H1 (cell line): ENCODE data around the gene SLC25A24. TPM values are rescaled to one million over a fixed set of nuclear protein-coding genes. Genes with fewer than 3 reads are reported as not detected.

Experiments
- CHD7 ChIP-seq: fragments of 300-600 bp; sonication (generic); IDR thresholded peaks from 2 replicates; pipeline ENCODE4 v1.7.1; 2012; ENCODE audit warnings: low read length, moderate library complexity, mild to moderate bottlenecking, inconsistent platforms; ENCODE audit not compliant: insufficient replicate concordance
- PHF8 ChIP-seq: fragments of 200-600 bp; sonication (generic); conservative IDR thresholded peaks from 2 replicates; pipeline ENCODE4 v1.7.1; 2012; ENCODE audit warnings: low read depth, mild to moderate bottlenecking, inconsistent platforms, low read length, moderate library complexity
- TCF12 ChIP-seq: IDR thresholded peaks from 2 replicates; pipeline ENCODE4 v1.6.1; 2011; ENCODE audit warnings: low read depth, mild to moderate bottlenecking, low read length
- YY1 ChIP-seq: IDR thresholded peaks from 2 replicates; pipeline ENCODE4 v1.6.1; 2011; ENCODE audit warnings: low read depth, mild to moderate bottlenecking, low read length
- polyA plus RNA-seq, 7 experiments: library from polyadenylated mRNA; depleted of rRNA in 3 of 7; stranded (reverse) in 5 of 7; unstranded in 2 of 7; fragments of >200 nt in 5 of 7; fragments of 200-250 nt in 2 of 7; gene quantifications; 1 replicate in 5 of 7; 2 replicates in 1 of 7; 4 replicates in 1 of 7; pipeline versions ENCODE4 v1.2.1 to v1.2.3, GENCODE V29; 2011 to 2013; ENCODE audit warnings: missing spikeins in 2 of 7, mixed read lengths in 2 of 7
- total RNA-seq: library from RNA; stranded (reverse); fragmentation: NEBNext Ultra II Directional; extraction: Animal tissue kit (Norgen Biotek cat#: 25700); gene quantifications from 2 replicates; pipeline ENCODE4 v1.2.1, GENCODE V29; 2021

SLC25A24 gene
- total and polyA plus RNA-seq, 2 of the 8 experiments (the other 6 are each of a cell fraction or from before 2014, with no cell fraction given): 13.6 to 40.6 TPM

- no peak for TF ChIP-seq CHD7
- no peak for TF ChIP-seq TCF12
- no peak for TF ChIP-seq PHF8
- no peak for TF ChIP-seq YY1
Observed at GRCh38 chr1:108109295-108109973, 90.7 kb downstream of the SLC25A24 start (continued).
